Measurements from ENCODE around the gene PRSS58. TPM values are rescaled to one million over a fixed set of nuclear protein-coding genes. Genes with fewer than 3 reads are reported as not detected.

Gene PRSS58
- total and polyA plus RNA-seq, 4 donors: not detected

- ATAC-seq (ENCODE audit: low FRiP score) (no peak), DNase-seq (no peak)
- Histone ChIP-seq H3K36me3 (ENCODE audit: control insufficient read depth in 1 of 2, insufficient read depth in 2 of 2, low read length in 1 of 2) (no peaks in the 10 kb centered on the region), H3K27ac (ENCODE audit: low read depth in 1 of 2, low read length in 2 of 2) (no peak overlapping the region), H3K27me3 (ENCODE audit: control insufficient read depth in 1 of 2, insufficient read depth in 2 of 2, low read length in 1 of 2) (peaks cover 0 to 2% of the 10 kb centered on the region in 2 donors), H3K9me3 (ENCODE audit: control insufficient read depth, low read length) (no peaks in the 10 kb centered on the region), H3K4me3 (ENCODE audit: low read length in 2 of 2) (no peak overlapping the region), H3K4me1 (ENCODE audit: control insufficient read depth in 1 of 2, insufficient read depth in 2 of 2, low read length in 2 of 2) (no peaks in the 10 kb centered on the region)
- intact Hi-C loops (cut with DNase I): no loop called here
- 43 to 55% methylated on average over 5 of the region's 5 CpGs for WGBS, 2 donors
Measured at GRCh38 chr7:142298009-142298408, 40.2 kb upstream of the PRSS58 start.

- Histone ChIP-seq H3K4me3 (ENCODE audit: low read length in 2 of 2) (no peak overlapping the region), H3K9me3 (ENCODE audit: control insufficient read depth, low read length) (no peaks in the 10 kb centered on the region), H3K36me3 (ENCODE audit: control insufficient read depth in 1 of 2, insufficient read depth in 2 of 2, low read length in 1 of 2) (no peaks in the 10 kb centered on the region), H3K27ac (ENCODE audit: low read depth in 1 of 2, low read length in 2 of 2) (no peak overlapping the region), H3K27me3 (ENCODE audit: control insufficient read depth in 1 of 2, insufficient read depth in 2 of 2, low read length in 1 of 2) (no peaks in the 10 kb centered on the region), H3K4me1 (ENCODE audit: control insufficient read depth in 1 of 2, insufficient read depth in 2 of 2, low read length in 2 of 2) (peaks cover 0 to 1% of the 10 kb centered on the region in 2 donors)
- intact Hi-C loops (cut with DNase I): no loop called here
- WGBS, 2 donors: 40% methylated on average over 3 of the region's 3 CpGs
- DNase-seq (no peak), ATAC-seq (ENCODE audit: low FRiP score) (no peak)
Measured at GRCh38 chr7:142280263-142280662, 22.4 kb upstream of the PRSS58 start.

- H3K4me3 ChIP-seq (ENCODE audit: low read length in 2 of 2): no peak overlapping the region
- H3K9me3 ChIP-seq (ENCODE audit: control insufficient read depth, low read length): peaks cover under 1% of the 10 kb centered on the region
- no peak for ATAC-seq (ENCODE audit: low FRiP score)
- H3K27me3 ChIP-seq (ENCODE audit: control insufficient read depth in 1 of 2, insufficient read depth in 2 of 2, low read length in 1 of 2): no peaks in the 10 kb centered on the region
- 80 to 84% methylated on average over 1 of the region's 1 CpG for WGBS, 2 donors
- intact Hi-C loops (cut with DNase I): no loop called here
- DNase-seq: no peak
- H3K36me3 ChIP-seq (ENCODE audit: control insufficient read depth in 1 of 2, insufficient read depth in 2 of 2, low read length in 1 of 2): no peaks in the 10 kb centered on the region
- peaks cover 0 to 1% of the 10 kb centered on the region in 2 donors for H3K4me1 ChIP-seq (ENCODE audit: control insufficient read depth in 1 of 2, insufficient read depth in 2 of 2, low read length in 2 of 2)
- H3K27ac ChIP-seq (ENCODE audit: low read depth in 1 of 2, low read length in 2 of 2): no peak overlapping the region
Measured at GRCh38 chr7:142279601-142280000, 21.7 kb upstream of the PRSS58 start.

- Histone ChIP-seq H3K27me3 (ENCODE audit: control insufficient read depth in 1 of 2, insufficient read depth in 2 of 2, low read length in 1 of 2) (no peaks in the 10 kb centered on the region), H3K4me1 (ENCODE audit: control insufficient read depth in 1 of 2, insufficient read depth in 2 of 2, low read length in 2 of 2) (no peaks in the 10 kb centered on the region), H3K27ac (ENCODE audit: low read depth in 1 of 2, low read length in 2 of 2) (no peak overlapping the region), H3K36me3 (ENCODE audit: control insufficient read depth in 1 of 2, insufficient read depth in 2 of 2, low read length in 1 of 2) (no peaks in the 10 kb centered on the region), H3K4me3 (ENCODE audit: low read length in 2 of 2) (no peak overlapping the region), H3K9me3 (ENCODE audit: control insufficient read depth, low read length) (peaks cover 1% of the 10 kb centered on the region)
- ATAC-seq (ENCODE audit: low FRiP score) (no peak), DNase-seq (no peak)
- WGBS, 2 donors: 78 to 83% methylated on average over 3 of the region's 3 CpGs
- intact Hi-C loops (cut with DNase I): no loop called here
Measured at GRCh38 chr7:142275028-142275427, 17.2 kb upstream of the PRSS58 start.

- intact Hi-C loops (cut with DNase I): no loop called here
- no peak overlapping the region for H3K27ac ChIP-seq (ENCODE audit: low read depth in 1 of 2, low read length in 2 of 2)
- no peaks in the 10 kb centered on the region for H3K36me3 ChIP-seq (ENCODE audit: control insufficient read depth in 1 of 2, insufficient read depth in 2 of 2, low read length in 1 of 2)
- no peaks in the 10 kb centered on the region for H3K27me3 ChIP-seq (ENCODE audit: control insufficient read depth in 1 of 2, insufficient read depth in 2 of 2, low read length in 1 of 2)
- H3K4me3 ChIP-seq (ENCODE audit: low read length in 2 of 2): no peak overlapping the region
- peaks cover 1% of the 10 kb centered on the region for H3K9me3 ChIP-seq (ENCODE audit: control insufficient read depth, low read length)
- no peak for ATAC-seq (ENCODE audit: low FRiP score)
- H3K4me1 ChIP-seq (ENCODE audit: control insufficient read depth in 1 of 2, insufficient read depth in 2 of 2, low read length in 2 of 2): no peaks in the 10 kb centered on the region
- DNase-seq: no peak
- 70 to 85% methylated on average over 2 of the region's 2 CpGs for WGBS, 2 donors
Measured at GRCh38 chr7:142272841-142273240, 15.0 kb upstream of the PRSS58 start.

- no peak overlapping the region for H3K27ac ChIP-seq (ENCODE audit: low read depth in 1 of 2, low read length in 2 of 2)
- ATAC-seq (ENCODE audit: low FRiP score) (no peak), DNase-seq (no peak)
- H3K36me3 ChIP-seq (ENCODE audit: control insufficient read depth in 1 of 2, insufficient read depth in 2 of 2, low read length in 1 of 2): no peaks in the 10 kb centered on the region
- no peaks in the 10 kb centered on the region for H3K27me3 ChIP-seq (ENCODE audit: control insufficient read depth in 1 of 2, insufficient read depth in 2 of 2, low read length in 1 of 2)
- H3K4me3 ChIP-seq (ENCODE audit: low read length in 2 of 2): no peak overlapping the region
- intact Hi-C loops (cut with DNase I): no loop called here
- 63 to 71% methylated on average over 8 of the region's 8 CpGs for WGBS, 2 donors
- H3K4me1 ChIP-seq (ENCODE audit: control insufficient read depth in 1 of 2, insufficient read depth in 2 of 2, low read length in 2 of 2): no peaks in the 10 kb centered on the region
- H3K9me3 ChIP-seq (ENCODE audit: control insufficient read depth, low read length): no peaks in the 10 kb centered on the region
Measured at GRCh38 chr7:142263598-142264380, 5.9 kb upstream of the PRSS58 start.

GRCh38 chr7:142250705-142251104, 7.2 kb downstream of the PRSS58 start:
- ATAC-seq (ENCODE audit: low FRiP score) (no peak), DNase-seq (no peak)
- no peak overlapping the region for H3K4me3 ChIP-seq (ENCODE audit: low read length in 2 of 2)
- intact Hi-C loops (cut with DNase I): no loop called here
- 40 to 44% methylated on average over 2 of the region's 2 CpGs for WGBS, 2 donors
- no peak overlapping the region for H3K27ac ChIP-seq (ENCODE audit: low read depth in 1 of 2, low read length in 2 of 2)
- H3K4me1 ChIP-seq (ENCODE audit: control insufficient read depth in 1 of 2, insufficient read depth in 2 of 2, low read length in 2 of 2): no peaks in the 10 kb centered on the region
- H3K27me3 ChIP-seq (ENCODE audit: control insufficient read depth in 1 of 2, insufficient read depth in 2 of 2, low read length in 1 of 2): peaks cover 0 to 1% of the 10 kb centered on the region in 2 donors
- no peaks in the 10 kb centered on the region for H3K9me3 ChIP-seq (ENCODE audit: control insufficient read depth, low read length)
- no peaks in the 10 kb centered on the region for H3K36me3 ChIP-seq (ENCODE audit: control insufficient read depth in 1 of 2, insufficient read depth in 2 of 2, low read length in 1 of 2)

- H3K27me3 ChIP-seq (ENCODE audit: control insufficient read depth in 1 of 2, insufficient read depth in 2 of 2, low read length in 1 of 2): peaks cover 0 to 1% of the 10 kb centered on the region in 2 donors
- DNase-seq: no peak
- intact Hi-C loops (cut with DNase I): no loop called here
- no peak overlapping the region for H3K4me3 ChIP-seq (ENCODE audit: low read length in 2 of 2)
- H3K9me3 ChIP-seq (ENCODE audit: control insufficient read depth, low read length): no peaks in the 10 kb centered on the region
- no peak overlapping the region for H3K27ac ChIP-seq (ENCODE audit: low read depth in 1 of 2, low read length in 2 of 2)
- ATAC-seq (ENCODE audit: low FRiP score): no peak
- H3K36me3 ChIP-seq (ENCODE audit: control insufficient read depth in 1 of 2, insufficient read depth in 2 of 2, low read length in 1 of 2): no peaks in the 10 kb centered on the region
- no peaks in the 10 kb centered on the region for H3K4me1 ChIP-seq (ENCODE audit: control insufficient read depth in 1 of 2, insufficient read depth in 2 of 2, low read length in 2 of 2)
Measured at GRCh38 chr7:142249918-142250317, 7.9 kb downstream of the PRSS58 start.

Measured in aorta (tissue), 5 donors.